ENCODE measurements around the gene ZNF232.

ZNF232 gene

GRCh38 chr17:5115673-5116651, 4.3 kb upstream of the ZNF232 start, which contains the start of gene USP6:
Gene USP6 (plus strand): TSS chr17:5116032. CDS start chr17:5130368, 14,336 bp downstream.
- H3K4me3 ChIP-seq (ENCODE audit: low read depth, low read length) = no peak within 1 kb of the TSS
- 0 out of 2 replicates have a peak, but pooled peaks cover 3% of the 10 kb centered on the region for H3K27me3 ChIP-seq
- H3K36me3 ChIP-seq = no peaks in the 10 kb centered on the region
- TF ChIP-seq, protein P1, sequence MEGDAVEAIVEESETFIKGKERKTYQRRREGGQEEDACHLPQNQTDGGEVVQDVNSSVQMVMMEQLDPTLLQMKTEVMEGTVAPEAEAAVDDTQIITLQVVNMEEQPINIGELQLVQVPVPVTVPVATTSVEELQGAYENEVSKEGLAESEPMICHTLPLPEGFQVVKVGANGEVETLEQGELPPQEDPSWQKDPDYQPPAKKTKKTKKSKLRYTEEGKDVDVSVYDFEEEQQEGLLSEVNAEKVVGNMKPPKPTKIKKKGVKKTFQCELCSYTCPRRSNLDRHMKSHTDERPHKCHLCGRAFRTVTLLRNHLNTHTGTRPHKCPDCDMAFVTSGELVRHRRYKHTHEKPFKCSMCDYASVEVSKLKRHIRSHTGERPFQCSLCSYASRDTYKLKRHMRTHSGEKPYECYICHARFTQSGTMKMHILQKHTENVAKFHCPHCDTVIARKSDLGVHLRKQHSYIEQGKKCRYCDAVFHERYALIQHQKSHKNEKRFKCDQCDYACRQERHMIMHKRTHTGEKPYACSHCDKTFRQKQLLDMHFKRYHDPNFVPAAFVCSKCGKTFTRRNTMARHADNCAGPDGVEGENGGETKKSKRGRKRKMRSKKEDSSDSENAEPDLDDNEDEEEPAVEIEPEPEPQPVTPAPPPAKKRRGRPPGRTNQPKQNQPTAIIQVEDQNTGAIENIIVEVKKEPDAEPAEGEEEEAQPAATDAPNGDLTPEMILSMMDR (IDR thresholded peaks at IDR 0.05; ENCODE audit: low read depth, low read length) = no peak
- no peaks in the 10 kb centered on the region for H3K9me3 ChIP-seq
- no peak for DNase-seq
- no peaks in the 10 kb centered on the region for H3K4me1 ChIP-seq

GRCh38 chr17:5110816-5111215, 862 bp downstream of the ZNF232 start:
- DNase-seq = no peak
- peaks cover 10% of the 10 kb centered on the region for H3K36me3 ChIP-seq
- no peaks in the 10 kb centered on the region for H3K27me3 ChIP-seq
- no peaks in the 10 kb centered on the region for H3K4me1 ChIP-seq
- H3K4me3 ChIP-seq (ENCODE audit: low read depth, low read length) = peak overlapping the region; percentile 67
- TF ChIP-seq, protein P1 (IDR thresholded peaks at IDR 0.05; ENCODE audit: low read depth, low read length) = no peak
- H3K9me3 ChIP-seq = no peaks in the 10 kb centered on the region

- no peak for DNase-seq
- H3K4me3 ChIP-seq (ENCODE audit: low read depth, low read length) = no peak overlapping the region
- H3K9me3 ChIP-seq = no peaks in the 10 kb centered on the region; the same call in 1 of the 2 replicates
- TF ChIP-seq, protein P1 (IDR thresholded peaks at IDR 0.05; ENCODE audit: low read depth, low read length) = no peak
- no peaks in the 10 kb centered on the region for H3K4me1 ChIP-seq
- H3K27me3 ChIP-seq = 0 out of 2 replicates have a peak, but pooled peaks cover 3% of the 10 kb centered on the region
- peaks cover 5% of the 10 kb centered on the region for H3K36me3 ChIP-seq
These were observed 10.8 kb downstream of the ZNF232 start for GRCh38 chr17:5100832-5101231.

DNA sequence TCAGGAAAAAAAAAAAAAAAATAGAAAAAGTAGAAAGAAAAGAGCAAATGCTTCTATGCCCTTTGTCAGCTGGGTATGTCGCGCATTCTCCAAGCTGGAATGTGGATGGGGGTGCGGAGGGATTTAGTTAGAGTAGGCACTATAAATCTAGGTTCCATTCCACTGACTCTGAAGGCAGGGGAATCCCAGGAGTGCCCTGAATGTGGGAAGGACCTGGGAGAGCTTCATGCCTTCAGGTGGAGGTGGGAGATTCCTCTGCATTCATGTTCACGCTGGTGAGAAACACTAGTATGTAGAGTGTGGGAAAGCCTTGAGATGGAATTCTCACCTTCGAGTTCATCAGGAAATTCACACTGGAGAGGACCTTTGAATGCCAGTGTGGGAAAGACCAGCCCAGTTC, 12.4 kb downstream of the ZNF232 start:
- TF ChIP-seq, protein P1 (IDR thresholded peaks at IDR 0.05; ENCODE audit: low read depth, low read length) = no peak
- Histone ChIP-seq H3K27me3 (0 out of 2 replicates have a peak, but pooled peaks cover 3% of the 10 kb centered on the region), H3K36me3 (no peaks in the 10 kb centered on the region), H3K4me3 (ENCODE audit: low read depth, low read length) (no peak overlapping the region), H3K9me3 (no peaks in the 10 kb centered on the region; the same call in 1 of the 2 replicates), H3K4me1 (no peaks in the 10 kb centered on the region)
- no peak for DNase-seq

- Histone ChIP-seq H3K36me3 (no peaks in the 10 kb centered on the region), H3K4me1 (no peaks in the 10 kb centered on the region), H3K27me3 (0 out of 2 replicates have a peak, but pooled peaks cover 3% of the 10 kb centered on the region), H3K9me3 (no peaks in the 10 kb centered on the region; the same call in 1 of the 2 replicates), H3K4me3 (ENCODE audit: low read depth, low read length) (peak overlapping the region; percentile 49)
- peak; percentile 51 for DNase-seq
- TF ChIP-seq, protein P1 (IDR thresholded peaks at IDR 0.05; ENCODE audit: low read depth, low read length) = no peak
These were observed 14.4 kb downstream of the ZNF232 start for GRCh38 chr17:5097101-5097834.

Data from BE2C (cell line).